LNCaP clone FGC (cell line): Measurements from ENCODE around the gene ADGRV1.
"Not testable (repeated sequence)": the region's sequence is repeated elsewhere in the genome, so short reads cannot be mapped to it uniquely, and the experiment has no call there.

Experiments
- DNase-seq: peaks from one replicate; pipeline ENCODE4 v3.0.0-alpha.2; 2011; ENCODE audit warnings: low read depth
- H3K4me3 ChIP-seq: 2 replicates; pipeline ENCODE4 v1.5.1; 2011; ENCODE audit warnings: mild to moderate bottlenecking, low read depth, low read length, control low read depth
- TF ChIP-seq, protein P1 (sequence below): IDR thresholded peaks from 2 replicates; pipeline ENCODE4 v1.5.1; 2012; ENCODE audit warnings: mild to moderate bottlenecking; ENCODE audit not compliant: control insufficient read depth, insufficient read depth; ENCODE audit errors: extremely low read depth

Gene ADGRV1

DNA sequence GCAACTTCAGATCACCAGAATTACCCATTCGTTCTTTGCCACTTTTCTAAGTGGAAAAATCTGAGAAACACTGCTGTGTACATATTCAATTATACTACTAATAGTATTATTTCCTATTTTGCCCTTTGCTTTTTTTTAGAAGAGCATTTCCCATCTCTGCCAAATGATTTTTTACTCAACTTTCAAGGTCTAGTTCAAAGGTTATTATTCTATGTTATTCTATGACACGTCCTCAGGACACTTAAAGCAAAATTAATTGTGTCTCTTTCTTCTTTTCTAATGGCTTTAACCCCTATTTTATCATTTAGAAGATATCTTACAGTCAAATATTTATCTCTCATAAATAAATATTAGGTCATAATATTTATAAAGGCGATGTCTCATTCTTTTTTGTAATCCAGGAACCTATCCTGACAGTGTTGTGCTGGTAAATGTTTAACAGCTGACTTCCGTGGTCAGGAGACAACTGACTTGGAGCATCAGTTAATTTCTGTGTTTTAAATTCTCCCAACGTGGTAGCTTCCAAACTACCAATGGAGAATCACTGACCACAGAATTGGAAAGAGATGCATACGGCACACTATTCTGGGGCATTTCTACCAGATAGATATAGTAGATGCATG lies 449.3 kb downstream of the ADGRV1 start:
- TF ChIP-seq, protein P1, sequence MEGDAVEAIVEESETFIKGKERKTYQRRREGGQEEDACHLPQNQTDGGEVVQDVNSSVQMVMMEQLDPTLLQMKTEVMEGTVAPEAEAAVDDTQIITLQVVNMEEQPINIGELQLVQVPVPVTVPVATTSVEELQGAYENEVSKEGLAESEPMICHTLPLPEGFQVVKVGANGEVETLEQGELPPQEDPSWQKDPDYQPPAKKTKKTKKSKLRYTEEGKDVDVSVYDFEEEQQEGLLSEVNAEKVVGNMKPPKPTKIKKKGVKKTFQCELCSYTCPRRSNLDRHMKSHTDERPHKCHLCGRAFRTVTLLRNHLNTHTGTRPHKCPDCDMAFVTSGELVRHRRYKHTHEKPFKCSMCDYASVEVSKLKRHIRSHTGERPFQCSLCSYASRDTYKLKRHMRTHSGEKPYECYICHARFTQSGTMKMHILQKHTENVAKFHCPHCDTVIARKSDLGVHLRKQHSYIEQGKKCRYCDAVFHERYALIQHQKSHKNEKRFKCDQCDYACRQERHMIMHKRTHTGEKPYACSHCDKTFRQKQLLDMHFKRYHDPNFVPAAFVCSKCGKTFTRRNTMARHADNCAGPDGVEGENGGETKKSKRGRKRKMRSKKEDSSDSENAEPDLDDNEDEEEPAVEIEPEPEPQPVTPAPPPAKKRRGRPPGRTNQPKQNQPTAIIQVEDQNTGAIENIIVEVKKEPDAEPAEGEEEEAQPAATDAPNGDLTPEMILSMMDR = no peak
- DNase-seq = no peak
- no peak overlapping the region for H3K4me3 ChIP-seq

DNA sequence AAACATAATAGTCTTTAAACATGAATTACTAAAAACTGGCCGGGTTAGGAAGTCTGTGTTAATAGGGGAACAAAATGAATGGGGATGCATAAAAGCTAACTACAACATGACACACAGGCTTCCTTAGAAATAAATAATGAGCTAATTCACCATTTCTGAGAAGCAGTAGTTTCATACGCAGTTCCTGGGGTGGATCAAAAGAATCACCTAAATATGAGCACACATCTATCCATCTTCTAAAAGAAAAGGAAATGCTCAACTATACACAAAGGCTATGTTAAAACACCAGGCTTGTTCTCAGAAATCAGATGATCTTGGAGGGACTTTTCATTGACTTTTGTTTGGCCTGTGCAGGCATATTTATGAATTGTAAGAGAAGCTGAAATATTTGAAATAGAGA lies 451.5 kb downstream of the ADGRV1 start:
- H3K4me3 ChIP-seq = no peak overlapping the region
- no peak for DNase-seq
- TF ChIP-seq, protein P1 = no peak

DNA sequence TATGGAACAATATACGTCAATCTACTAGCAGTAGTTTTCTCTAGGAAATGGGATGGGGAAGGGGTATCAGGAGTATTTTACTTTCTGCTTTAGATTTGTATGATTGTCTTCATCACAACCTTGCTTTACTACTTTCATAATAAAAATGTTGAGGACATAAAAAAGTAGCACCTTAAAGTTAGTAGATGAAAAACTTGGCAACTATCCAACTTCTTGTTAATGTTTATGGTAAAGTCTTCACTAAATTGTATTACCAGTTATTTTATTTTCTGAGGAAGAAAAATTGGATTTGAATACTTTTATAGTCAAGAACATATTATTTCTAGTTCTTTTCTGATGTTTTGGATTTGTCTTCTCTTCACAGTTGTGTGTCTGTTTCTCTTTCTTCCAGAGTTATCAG lies 452.4 kb downstream of the ADGRV1 start:
- no peak for DNase-seq
- no peak overlapping the region for H3K4me3 ChIP-seq
- TF ChIP-seq, protein P1 = no peak

DNA sequence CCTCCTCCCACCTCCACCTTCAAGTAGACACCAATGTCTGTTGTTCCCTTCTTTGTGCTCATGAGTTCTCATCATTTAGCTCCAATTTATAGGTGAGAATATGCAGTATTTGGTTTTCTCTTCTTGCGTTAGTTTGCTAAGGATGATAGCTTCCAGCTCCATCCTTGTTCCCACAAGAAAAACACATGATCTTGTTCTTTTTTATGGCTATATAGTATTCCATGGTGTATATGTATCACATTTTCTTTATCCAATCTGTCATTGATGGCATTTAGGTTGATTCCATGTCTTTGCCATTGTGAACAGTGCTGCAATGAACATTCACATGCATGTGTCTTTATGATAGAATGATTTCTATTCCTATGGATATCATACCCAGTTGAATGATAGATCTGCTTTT lies 454.3 kb downstream of the ADGRV1 start:
- not testable (repeated sequence) for H3K4me3 ChIP-seq, DNase-seq

DNA sequence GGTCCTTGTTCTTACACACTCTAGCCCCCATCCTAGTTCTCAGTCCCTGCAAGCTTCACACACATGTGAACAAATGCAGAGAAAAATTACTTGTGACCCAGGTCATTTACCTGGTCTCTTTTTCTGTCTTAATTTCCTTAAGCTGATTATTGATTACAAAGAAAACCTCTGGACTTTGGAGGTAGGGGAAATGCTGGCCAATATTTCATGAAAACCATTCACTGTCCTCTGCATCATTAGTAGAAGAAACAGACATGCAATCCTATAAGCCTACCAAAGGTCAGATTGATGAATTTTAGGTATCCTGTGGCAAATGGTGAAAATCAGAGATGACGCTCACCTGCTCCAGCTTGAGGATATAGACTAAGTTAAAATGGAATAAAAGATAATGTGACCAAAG lies 457.7 kb downstream of the ADGRV1 start:
- TF ChIP-seq, protein P1 = no peak
- no peak overlapping the region for H3K4me3 ChIP-seq
- DNase-seq = no peak

DNA sequence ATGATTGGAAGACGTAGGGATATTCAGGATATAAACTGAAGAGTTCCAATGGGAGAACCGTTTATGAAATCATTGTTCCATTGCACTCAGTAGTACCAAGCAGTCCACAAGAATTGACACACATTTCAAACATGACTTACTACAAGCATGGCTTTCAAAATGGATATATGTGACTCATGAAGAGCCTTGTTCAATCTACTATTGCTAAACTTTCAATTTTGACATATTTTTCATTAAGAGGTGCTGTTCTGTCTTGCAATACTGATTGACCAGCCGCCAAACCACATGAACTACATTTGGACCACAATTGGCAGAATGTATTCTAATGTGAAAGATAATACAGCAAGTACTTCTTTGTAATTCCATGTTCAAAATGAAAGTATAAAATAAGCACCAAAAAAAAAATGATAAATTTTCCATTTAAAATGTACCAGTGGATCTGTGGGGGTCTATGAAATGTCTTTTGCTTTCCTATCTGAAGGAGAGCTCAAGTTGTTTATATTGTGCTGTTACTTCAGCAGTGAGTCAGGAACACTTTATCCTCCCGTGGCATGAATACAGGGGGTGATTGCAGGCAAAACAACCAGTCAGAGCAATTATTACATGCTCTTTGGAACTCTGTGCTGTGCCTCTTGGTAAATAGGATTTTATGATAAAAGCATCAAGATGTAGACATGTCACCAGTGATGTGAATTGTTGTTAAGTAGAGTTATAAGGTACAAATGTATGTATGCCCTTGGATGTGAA lies 458.5 kb downstream of the ADGRV1 start:
- TF ChIP-seq, protein P1 = no peak
- H3K4me3 ChIP-seq = no peak overlapping the region
- DNase-seq = no peak

DNA sequence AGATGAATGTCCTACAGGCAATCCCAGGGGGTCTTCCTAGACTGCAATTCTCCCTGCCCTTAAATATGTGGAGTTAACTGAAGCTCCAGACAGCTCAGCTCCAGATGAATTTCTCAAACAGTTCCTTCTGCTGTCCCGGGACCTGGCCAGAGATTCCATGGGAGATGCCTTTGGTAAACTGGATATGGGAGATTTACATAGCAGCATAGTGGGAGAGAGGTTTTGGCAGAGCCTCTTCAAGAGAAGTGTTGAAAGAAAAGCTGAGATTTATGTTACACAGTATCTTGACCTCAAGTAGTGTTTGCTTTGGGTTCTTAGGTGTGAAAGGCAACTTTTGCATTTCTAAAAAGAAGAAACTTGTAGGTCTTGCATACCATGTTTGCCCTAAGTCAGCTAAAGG lies 459.6 kb downstream of the ADGRV1 start:
- no peak for DNase-seq
- H3K4me3 ChIP-seq = no peak overlapping the region
- TF ChIP-seq, protein P1 = no peak
